Caki2 (cell line): Measurements from ENCODE around the gene TNNT1. TPM values are rescaled to one million over a fixed set of nuclear protein-coding genes. Genes with fewer than 3 reads are reported as not detected.
A peak's percentile ranks its signal among the peaks of the same experiment; 100 is the strongest.
"Not testable (repeated sequence)": the region's sequence is repeated elsewhere in the genome, so short reads cannot be mapped to it uniquely, and the experiment has no call there.

Source experiments
- DNase-seq: peaks from one replicate; pipeline ENCODE4 v3.0.0-alpha.2; 2015; ENCODE audit warnings: low read depth
- in situ Hi-C: cut with HindIII; loops from 2 replicates; pipeline ENCODE4 v1.10.0; 2016; ENCODE audit warnings: low sequenced_read_pairs, low pct_unique_long_range_greater_than_20kb, mixed read lengths
- total RNA-seq: library from RNA; depleted of rRNA; stranded (reverse); fragments of >200 nt; shearing (Covaris generic); gene quantifications from 2 replicates; pipeline ENCODE4 v1.2.3, GENCODE V29; 2014; ENCODE audit warnings: low replicate concordance

The TNNT1 gene
- total RNA-seq, 1 experiment from 2014 or later: 325 TPM

GRCh38 chr19:55173186-55173713, 24.2 kb upstream of the TNNT1 start:
- no peak for DNase-seq
- in situ Hi-C loops: loop anchor here (10.0 kb wide), 2 partner anchors 242 to 452 kb away; partner anchors contain the start of gene ZNF784

GRCh38 chr19:55172741-55173140, 23.7 kb upstream of the TNNT1 start:
- in situ Hi-C loops: loop anchor here (10.0 kb wide), 2 partner anchors 242 to 452 kb away; partner anchors contain the start of gene ZNF784
- no peak for DNase-seq

DNA sequence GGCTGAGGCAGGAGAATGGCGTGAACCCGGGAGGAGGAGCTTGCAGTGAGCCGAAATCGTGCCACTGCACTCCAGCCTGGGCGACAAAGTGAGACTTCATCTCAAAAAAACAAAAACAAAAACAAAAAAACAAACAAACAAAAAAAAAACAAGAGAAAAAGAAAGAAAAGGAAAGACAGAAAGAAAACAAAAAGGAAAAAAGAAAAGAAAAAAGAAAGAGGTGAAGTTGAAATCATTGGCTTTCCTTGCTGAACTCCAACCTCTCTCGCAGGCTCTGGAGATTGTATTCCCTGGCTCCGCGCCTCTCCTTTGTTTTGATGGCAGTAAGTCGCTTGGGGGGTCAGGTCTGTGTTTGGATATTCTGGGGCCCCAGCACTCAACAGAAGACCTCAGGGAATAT, 23.3 kb upstream of the TNNT1 start:
- not testable (repeated sequence) for DNase-seq
- in situ Hi-C loops: loop anchor here (10.0 kb wide), 2 partner anchors 242 to 452 kb away; partner anchors contain the start of gene ZNF784

DNA sequence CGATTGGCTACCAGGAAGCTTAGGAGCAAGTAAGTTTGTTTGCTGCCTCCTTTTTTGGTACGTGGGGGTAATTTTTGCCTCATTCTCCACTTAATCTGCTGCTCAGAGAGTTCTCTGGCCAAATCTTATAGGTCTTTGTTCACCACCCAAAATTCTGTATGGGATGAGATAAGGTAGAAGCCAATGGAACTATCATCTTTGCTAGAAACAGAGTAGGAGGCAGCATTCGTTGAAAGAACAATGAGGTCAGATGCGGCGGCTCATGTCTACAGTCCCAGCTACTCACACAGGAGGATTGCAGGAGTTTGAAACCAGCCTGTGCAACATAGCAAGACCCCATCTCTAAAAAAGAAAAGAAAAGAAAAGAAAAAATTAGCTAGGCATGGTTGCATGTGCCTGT, 22.4 kb upstream of the TNNT1 start:
- no peak for DNase-seq
- in situ Hi-C loops: loop anchor here (10.0 kb wide), 2 partner anchors 243 to 453 kb away; partner anchors contain the start of gene ZNF784

GRCh38 chr19:55169136-55169535, 20.1 kb upstream of the TNNT1 start:
- in situ Hi-C loops: no loop called here
- DNase-seq: no peak

- in situ Hi-C loops: no loop called here
- DNase-seq: peak; percentile 98
These were observed 17.7 kb upstream of the TNNT1 start, which contains the start of gene DNAAF3 for GRCh38 chr19:55166530-55167268. TSS of gene DNAAF3 (minus strand) at chr19:55166613. CDS start at chr19:55166413, 200 bp downstream.

DNA sequence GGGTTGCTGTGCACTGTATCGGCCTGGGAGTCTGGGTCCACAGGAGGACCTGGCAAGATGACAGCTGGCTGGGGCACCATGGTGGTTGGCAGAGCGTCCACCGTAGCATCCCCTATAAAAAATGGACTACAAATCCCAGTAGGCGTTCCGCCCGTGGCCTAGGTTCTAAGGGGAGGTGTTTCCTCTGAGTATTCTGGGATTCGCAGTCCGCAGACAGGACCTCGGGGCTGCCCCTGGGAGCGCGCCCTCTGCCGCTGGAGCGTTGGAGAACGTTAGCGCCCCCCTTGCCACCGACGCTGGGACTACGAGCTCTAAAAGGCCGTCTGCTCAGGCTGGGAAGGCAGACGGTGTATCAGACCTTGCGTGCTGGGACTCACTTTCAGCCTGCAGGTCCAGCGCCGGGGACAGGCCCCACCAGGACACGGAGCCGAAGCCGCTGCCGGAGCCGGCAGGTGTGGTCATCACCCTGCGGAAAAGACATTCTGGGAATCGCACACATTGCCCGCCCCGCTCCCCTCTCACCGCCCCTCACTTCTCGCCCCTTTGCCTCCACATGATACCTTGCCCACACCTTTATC, 17.0 kb upstream of the TNNT1 start:
- in situ Hi-C loops: no loop called here
- peak; percentile 86 for DNase-seq

- in situ Hi-C loops: no loop called here
These were observed 12.7 kb upstream of the TNNT1 start for GRCh38 chr19:55161571-55162322.

GRCh38 chr19:55160986-55161365, 12.0 kb upstream of the TNNT1 start:
- no peak for DNase-seq
- in situ Hi-C loops: no loop called here

More at GRCh38 chr19:55161571-55162322, 12.7 kb upstream of the TNNT1 start:
- no peak for DNase-seq

DNA sequence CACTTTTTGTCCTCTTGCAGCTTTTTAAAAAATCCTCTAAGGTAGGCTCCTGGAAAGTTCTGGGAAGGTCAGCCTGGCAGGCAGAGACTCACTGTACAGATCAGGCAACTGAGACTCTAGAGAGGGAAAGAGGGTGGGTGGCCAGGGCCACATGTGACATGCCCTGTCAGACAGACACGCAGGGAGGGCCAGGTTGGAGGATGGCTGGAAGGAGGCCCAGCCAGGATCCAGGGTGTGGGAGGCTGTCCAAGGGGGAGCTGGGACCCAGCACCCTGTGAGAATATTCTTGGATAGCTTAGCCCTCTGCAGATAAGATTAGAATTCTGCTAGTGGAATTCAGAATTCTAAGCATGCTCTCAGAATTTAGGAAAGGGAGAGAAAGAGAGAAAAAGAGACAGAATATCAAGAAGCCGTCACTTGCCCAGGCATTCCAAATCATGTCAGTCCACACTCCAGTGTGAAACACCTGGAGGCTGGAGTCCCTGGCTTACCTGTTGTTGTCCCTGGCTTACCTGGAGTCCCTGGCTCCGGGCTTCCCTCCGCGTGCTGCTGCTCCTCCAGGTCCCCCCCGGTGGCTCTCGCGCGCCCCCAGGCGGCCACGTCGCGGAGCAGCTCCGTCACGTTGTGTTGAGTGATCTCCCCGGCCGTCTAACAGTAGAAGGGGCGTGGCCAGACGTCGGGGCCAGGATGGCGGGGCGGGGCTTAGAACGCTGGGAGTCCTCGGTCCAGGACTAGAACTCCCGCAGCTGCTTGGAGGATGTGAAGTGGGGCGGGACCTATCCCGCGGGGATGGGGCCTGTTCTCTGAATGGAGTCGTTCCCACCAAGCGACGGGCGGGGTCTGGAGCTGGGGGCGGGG, 11.4 kb upstream of the TNNT1 start:
- in situ Hi-C loops: no loop called here
- peak; percentile 94 for DNase-seq

DNA sequence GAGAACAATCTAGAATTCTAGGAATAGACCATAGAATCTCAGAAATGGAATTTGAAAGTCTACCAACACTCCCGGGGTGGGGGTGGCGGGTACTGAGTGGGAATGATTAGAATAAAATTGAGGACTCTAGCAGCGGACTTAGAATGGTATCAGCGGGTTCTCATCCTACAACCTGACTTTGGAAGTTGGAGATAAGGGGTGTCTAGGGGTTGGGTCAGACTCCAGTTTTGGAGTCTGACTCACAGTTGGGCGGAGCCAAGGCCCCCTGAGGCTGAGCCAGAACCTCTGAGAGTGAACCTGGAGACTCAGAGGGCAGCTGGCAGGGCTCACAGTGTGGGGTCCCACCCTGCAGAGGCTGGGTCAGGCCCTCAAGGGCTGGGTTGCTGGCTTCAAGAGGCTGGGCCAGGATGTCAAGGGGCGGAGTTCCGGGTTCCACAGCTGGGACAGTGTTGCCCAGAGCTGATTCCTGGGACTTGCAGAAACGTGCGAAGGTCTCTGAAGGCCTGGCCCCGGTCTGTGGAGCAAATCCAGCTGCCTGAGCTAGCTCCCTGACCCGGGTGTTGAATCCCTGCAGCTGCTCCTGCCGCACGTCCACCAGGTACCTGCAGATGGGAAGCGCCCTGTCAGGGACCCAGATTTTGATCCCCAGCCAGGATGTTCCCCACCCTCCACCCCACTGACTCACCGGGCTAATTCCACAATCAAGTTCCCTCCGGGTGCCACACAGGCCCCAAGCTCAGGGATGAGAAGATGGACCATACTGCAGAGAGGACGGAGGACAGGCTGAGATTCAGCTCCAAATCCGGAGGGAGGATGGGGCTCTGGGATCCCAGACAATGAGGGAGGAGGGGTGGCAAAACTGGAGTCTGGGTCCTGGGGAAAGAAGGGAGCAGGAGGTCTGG, 10.1 kb upstream of the TNNT1 start:
- DNase-seq: no peak
- in situ Hi-C loops: no loop called here

DNA sequence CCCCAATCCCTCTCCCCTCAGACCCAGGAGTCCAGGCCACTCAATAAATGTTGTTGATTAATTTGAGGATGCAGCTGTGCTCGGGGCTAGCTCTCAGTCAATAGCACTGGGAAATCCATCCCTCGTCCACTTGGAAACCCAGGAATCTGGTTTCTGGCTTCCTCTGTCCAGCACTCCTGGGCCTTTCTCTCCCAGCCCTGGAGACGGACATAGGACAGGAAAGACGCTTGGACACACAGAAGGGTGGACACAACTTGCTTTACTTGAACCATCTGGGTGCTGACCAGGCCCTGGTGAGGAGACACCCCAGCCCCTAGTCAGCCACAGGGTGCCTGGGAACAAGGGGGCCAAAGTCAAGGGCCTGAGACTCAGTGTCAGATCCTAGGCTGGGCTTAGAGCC, 9.4 kb upstream of the TNNT1 start:
- in situ Hi-C loops: no loop called here
- DNase-seq: no peak

GRCh38 chr19:55157064-55157908, 8.3 kb upstream of the TNNT1 start, which contains the start of gene TNNI3:
TSS of gene TNNI3 (minus strand) at chr19:55157732. CDS start at chr19:55157589, 143 bp downstream.
- no peak for DNase-seq
- in situ Hi-C loops: no loop called here

GRCh38 chr19:55156202-55157063, 7.4 kb upstream of the TNNT1 start:
- in situ Hi-C loops: no loop called here
- no peak for DNase-seq

GRCh38 chr19:55155784-55156183, 6.8 kb upstream of the TNNT1 start:
- DNase-seq, in situ Hi-C loops: not testable (repeated sequence)
